ENCODE data around the gene COG1. TPM values are rescaled to one million over a fixed set of nuclear protein-coding genes. Genes with fewer than 3 reads are reported as not detected.
"Not testable (repeated sequence)": the region's sequence is repeated elsewhere in the genome, so short reads cannot be mapped to it uniquely, and the experiment has no call there.

The COG1 gene, protein sequence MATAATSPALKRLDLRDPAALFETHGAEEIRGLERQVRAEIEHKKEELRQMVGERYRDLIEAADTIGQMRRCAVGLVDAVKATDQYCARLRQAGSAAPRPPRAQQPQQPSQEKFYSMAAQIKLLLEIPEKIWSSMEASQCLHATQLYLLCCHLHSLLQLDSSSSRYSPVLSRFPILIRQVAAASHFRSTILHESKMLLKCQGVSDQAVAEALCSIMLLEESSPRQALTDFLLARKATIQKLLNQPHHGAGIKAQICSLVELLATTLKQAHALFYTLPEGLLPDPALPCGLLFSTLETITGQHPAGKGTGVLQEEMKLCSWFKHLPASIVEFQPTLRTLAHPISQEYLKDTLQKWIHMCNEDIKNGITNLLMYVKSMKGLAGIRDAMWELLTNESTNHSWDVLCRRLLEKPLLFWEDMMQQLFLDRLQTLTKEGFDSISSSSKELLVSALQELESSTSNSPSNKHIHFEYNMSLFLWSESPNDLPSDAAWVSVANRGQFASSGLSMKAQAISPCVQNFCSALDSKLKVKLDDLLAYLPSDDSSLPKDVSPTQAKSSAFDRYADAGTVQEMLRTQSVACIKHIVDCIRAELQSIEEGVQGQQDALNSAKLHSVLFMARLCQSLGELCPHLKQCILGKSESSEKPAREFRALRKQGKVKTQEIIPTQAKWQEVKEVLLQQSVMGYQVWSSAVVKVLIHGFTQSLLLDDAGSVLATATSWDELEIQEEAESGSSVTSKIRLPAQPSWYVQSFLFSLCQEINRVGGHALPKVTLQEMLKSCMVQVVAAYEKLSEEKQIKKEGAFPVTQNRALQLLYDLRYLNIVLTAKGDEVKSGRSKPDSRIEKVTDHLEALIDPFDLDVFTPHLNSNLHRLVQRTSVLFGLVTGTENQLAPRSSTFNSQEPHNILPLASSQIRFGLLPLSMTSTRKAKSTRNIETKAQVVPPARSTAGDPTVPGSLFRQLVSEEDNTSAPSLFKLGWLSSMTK
- 28.5 and 30.6 TPM in 2 replicates for total RNA-seq

DNA sequence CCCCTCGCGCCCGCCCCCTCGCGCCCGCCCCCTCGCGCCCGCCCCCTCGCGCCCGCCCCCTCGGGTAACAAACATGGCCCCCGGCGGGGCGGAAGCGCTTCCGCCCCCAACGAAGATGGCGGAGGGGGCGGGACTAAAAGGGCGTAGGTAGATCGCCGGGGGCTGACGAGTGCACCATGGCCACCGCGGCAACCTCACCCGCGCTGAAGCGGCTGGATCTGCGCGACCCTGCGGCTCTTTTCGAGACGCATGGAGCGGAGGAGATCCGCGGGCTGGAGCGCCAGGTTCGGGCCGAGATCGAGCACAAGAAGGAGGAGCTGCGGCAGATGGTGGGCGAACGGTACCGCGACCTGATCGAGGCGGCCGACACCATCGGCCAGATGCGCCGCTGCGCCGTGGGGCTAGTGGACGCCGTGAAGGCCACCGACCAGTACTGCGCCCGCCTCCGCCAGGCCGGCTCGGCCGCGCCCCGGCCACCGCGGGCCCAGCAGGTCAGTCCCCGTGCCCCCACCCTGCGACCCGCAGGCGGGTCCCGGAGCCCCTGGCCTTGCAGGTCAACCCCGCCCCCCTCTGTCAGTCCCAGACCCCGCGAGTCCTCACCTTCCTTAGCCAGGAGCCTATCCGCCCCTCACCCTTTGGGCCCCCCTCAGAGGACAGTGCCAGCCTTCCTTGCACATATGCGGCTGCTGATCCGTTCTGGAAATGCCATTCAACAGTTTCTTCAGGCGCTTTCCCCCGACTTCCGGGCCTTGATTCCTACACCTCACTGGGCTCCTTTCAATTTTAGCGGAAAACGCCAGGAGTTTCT lies at the start of gene COG1:
Gene COG1 (plus strand): TSS at position 162 of the 808 bp plus-strand sequence. CDS start 15 bp downstream, at position 177.
- intact Hi-C loops (cut with micrococcal nuclease), result loop anchor here (1.0 to 2.0 kb wide), 3 partner anchors 18 to 601 kb away; a partner anchor contains a TSS

DNA sequence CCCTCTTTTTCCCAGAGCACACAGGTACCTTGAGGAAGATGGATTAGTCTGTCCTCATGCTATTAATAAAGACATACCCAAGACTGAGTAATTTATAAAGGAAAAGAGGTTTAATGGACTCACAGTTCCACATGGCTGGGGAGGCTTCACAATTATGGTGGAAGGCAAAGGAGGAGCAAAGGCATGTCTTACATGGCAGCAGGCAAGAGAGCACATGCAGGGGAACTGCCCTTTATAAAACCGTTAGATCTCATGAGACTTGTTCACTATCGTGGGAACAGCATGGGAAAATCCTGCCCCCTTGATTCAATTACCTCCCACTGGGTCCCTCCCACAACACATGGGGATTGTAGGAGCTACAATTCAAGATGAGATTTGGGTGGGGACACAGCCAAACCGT lies 48.6 kb upstream of the COG1 start:
- intact Hi-C loops (cut with micrococcal nuclease), result not testable (repeated sequence)

DNA sequence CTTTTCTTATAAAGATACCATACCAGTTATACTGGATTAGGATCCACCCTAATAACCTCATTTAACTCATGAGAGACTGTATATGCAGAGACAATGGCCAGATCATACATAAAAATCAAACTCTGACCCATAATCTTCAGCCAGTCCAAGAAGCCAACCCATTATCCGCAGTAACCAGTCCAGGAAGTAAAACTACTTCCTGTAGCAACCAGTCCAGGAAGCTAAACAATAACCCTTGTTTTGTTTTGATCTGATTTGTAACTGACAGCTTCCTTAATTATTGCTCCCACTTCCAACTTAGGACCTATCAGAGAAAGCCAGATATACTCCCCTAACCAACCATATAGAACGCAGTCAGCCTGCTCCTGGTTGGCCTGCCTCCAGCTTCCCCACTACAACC lies 47.2 kb upstream of the COG1 start:
- intact Hi-C loops (cut with micrococcal nuclease), result no loop called here

DNA sequence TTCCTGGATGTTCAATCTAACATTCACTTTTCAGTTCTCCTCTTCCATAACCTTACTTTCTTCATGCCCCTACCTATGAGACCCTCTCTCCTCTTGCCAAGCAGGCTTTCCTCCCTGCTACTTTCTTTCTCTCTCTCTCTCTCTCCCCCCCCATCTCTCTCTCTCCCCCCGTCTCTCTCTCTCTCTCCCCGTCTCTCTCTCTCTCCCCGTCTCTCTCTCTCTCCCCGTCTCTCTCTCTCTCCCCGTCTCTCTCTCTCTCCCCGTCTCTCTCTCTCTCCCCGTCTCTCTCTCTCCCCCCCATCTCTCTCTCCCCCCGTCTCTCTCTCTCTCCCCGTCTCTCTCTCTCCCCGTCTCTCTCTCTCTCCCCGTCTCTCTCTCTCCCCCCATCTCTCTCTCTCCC lies 45.1 kb upstream of the COG1 start:
- intact Hi-C loops (cut with micrococcal nuclease), result not testable (repeated sequence)

DNA sequence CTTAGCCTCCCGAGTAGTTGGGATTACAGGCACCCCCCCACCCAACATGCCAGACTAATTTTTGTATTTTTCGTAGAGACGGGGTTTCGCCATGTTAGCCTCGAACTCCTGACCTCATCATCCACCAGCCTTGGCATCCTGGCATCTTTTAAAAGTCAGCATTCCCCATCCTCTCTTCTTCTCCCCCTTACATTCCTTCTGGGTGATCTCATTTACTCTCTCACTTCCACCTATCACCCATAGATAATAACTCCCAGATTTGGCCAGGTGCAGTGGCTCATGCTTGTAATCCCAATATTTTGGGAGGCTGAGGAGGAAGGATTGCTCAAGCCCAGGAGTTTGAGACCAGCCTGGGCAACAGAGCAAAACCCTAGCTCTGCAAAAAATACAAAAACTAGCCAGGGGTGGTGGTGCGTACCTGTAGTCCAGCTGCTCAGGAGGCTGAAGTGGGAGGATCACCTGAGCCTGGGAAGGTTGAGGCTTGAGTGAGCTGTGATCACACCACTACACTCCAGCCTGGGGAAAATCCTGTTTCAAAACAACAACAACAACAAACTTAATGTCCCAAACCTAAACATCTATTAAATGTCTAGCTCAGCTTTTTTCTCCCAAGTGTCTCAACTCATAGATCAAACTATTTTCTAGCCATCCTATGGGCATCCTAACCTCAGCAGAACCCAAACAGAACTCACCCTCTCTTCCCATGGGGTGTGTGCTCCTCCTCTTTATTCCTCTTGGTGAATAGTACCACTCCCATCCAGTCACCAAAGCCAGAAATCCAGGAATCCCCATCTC lies 44.1 kb upstream of the COG1 start:
- intact Hi-C loops (cut with micrococcal nuclease), result no loop called here

DNA sequence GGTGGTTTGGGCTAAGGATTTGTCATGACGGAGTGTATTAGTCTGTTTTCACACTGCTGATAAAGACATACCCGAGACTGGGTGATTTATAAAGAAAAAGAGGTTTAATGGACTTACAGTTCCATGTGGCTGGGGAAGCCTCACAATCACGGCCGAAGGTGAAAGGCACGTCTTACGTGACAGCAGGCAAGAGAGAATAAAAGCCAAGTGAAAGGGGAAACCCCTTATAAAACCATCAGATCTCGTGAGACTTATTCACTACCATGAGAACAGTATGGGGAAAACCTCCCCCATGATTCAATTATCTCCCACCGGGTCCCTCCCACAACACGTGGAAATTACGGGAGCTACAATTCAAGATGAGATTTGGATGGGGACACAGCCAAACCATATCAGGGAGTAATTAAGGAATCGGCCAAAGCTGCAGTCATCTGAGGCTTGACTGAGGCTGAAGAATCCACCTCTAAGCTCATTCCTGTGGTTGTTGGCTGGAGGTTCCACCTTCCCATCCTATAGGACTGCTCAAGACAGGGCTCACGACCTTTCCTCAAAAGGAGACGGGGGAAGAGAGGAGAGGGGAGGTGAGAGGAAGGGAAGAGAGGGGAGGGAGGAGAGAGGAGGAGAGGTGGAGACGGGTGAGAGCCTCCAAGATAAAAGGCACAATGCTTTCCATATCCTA lies 42.1 kb upstream of the COG1 start:
- intact Hi-C loops (cut with micrococcal nuclease), result not testable (repeated sequence)

DNA sequence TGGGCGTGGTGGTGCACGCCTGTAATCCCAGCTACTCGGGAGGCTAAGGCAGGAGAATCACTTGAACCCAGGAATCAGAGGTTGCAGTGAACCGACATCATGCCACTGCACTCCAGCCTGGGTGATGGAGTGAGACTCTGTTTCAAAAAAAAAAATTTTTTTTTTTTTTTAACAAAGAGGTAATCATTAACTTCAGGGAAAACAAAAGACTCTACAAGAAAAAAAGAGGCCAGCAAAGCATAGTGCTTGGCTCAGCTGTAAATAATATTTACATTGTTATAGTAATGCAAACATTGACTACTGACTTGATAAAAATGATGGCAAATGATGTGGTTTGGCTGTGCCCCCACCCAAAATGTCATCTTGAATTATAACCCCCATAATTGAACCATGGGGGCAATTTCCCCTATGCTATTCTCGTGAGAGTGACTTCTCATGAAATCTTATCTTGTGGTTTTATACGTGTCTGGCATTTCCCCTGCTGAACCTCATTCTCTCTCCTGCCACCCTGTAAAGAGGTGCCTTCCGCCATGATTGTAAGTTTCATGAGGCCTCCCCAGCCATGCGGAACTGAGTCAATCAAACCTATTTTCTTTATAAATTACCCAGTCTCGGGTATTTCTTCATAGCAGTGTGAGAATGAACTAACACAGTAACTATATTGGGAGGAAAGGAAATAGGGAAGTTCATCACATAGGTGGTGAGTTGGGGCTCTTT lies 40.8 kb upstream of the COG1 start:
- intact Hi-C loops (cut with micrococcal nuclease), result no loop called here

DNA sequence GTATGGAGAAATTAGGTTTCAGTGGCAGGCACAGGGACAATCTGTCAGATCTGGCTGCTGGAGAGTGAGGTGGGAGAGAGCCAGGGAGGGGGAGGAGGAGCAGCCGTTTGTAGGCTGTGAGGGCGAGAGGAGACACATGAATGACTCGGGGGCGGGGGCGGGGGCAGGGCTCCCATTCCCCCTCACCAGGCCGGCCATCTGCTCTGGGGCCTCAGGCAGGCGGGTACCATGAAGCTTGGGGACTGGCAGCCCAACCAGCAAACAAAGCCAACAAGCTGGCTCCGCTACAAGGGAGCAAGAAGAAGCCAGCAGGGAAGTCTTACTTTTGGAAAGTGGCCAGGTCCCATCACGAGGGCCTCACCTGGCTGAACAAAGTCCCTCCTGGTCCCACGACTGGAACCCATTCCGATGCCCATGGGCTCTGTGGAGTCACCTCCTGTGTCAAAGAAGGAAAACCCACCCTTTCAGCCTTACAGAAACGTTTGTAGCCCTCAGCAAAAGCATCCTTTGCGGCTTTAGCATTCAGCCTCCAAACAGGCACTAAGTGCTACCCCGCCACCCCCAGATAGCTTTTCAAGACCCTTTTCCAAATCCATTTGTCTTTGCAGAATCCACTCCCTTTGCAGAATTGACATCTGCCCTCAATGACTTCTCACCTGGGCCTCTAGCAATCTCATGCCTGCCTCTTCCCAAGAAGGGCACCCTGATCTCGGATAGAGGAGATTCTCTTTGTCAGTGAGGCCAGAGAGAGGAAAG lies 37.3 kb upstream of the COG1 start:
- intact Hi-C loops (cut with micrococcal nuclease), result loop anchor here (1.0 to 2.0 kb wide), 4 partner anchors 63 to 598 kb away; partner anchors contain the start of gene SLC39A11

DNA sequence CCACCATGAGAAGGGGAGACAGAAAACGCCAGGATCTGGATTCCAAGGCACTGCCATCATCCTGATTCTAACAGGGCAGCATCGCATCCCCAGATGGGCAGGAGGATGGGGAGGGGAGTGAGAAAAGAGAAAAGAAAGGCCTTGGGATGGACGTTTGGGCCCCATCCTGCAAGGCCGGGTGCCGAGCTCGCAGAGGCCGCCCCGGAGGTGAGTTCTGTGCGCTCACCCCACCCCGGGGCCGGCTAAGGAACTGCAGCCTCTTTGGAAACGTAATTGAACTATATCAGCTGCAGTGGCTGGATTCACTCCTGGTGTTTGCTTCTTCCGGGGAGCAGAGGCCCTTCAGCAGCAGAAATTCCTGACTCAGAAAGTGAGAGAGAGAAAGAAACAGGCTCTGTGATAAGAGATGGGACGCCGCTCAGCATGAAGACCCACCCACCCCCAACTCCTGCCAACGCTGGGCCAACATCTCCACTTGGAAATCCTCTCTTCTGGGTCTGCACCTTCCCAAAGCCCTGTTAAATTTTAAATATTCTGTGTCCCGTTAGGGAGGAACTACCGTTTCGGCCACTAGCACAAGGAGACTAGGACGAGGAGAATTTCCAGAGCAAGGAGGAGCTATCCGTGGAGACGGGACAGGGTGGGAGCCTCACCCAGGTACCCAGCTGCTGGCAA lies 36.6 kb upstream of the COG1 start:
- intact Hi-C loops (cut with micrococcal nuclease), result loop anchor here (1.0 to 2.0 kb wide), 4 partner anchors 64 to 599 kb away; partner anchors contain the start of gene SLC39A11

DNA sequence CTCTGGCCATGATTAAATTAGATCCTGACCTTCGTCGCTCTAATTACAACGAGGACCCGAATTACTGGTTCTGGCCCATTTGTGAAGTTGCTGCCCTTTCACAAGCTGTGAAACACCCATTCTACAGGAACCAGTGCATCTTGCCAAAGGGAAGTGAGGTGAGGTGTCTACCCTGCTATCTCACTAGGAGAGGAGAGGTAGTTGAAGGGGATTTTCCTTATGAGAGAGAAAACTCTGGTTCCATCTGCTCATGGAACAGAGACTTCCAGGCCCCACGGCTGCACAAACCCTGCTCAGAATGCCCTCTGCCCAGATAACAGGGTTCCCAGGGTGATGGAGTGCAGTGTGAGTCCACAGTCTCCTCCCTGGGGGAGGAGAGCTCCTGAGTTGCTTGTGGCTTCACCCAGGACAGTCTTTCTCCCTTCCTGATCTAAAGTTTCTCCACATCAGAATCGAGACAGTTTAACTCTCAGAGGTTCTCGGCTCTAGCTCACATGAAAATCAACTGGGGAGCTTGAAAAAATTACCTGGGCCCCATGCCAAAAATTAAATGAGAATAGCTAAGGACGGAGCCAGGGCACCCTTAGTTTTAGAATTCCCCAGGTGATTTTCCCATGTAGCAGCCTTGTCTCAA lies 35.9 kb upstream of the COG1 start:
- intact Hi-C loops (cut with micrococcal nuclease), result loop anchor here (1.0 to 2.0 kb wide), 4 partner anchors 64 to 600 kb away; partner anchors contain the start of gene SLC39A11

DNA sequence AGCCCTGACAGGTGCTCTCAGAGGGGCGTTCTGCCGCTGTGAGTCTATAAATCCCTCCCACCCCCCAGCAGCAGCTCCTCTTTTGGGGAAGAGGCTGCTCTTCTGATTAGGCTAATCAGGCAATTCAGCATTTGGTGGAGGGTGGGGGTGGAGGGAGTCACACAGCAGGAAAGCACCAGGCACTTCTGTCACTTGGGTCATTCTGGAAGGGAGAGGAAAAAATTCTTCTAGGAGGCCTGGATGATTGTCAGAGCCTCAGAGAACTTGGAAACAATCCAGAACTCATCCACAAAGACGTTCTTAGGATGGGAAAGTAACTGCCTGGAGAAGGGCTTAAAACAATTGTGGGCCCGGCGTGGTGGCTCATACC lies 35.3 kb upstream of the COG1 start:
- intact Hi-C loops (cut with micrococcal nuclease), result loop anchor here (2.0 kb wide), 1 partner anchor 65 kb away; the partner anchor contains the start of gene SLC39A11

DNA sequence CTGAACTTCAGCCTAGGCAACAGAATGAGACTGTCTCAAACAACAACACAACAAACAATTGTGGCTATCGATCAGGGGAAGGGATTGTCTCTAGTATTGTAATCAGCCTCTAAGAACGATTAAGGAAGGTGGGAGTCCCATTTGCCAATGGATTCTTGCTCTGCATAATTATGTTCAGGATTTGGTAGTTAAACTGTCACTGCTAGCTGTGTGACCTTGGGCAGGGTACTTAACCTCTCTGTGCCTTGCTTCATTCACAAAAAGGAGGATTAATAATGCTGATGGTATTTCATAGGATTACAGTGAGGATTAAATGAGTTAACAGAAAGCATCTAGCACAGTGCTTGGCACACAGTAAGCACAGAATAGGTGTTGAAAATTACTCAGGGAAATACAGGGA lies 34.7 kb upstream of the COG1 start:
- intact Hi-C loops (cut with micrococcal nuclease), result no loop called here

DNA sequence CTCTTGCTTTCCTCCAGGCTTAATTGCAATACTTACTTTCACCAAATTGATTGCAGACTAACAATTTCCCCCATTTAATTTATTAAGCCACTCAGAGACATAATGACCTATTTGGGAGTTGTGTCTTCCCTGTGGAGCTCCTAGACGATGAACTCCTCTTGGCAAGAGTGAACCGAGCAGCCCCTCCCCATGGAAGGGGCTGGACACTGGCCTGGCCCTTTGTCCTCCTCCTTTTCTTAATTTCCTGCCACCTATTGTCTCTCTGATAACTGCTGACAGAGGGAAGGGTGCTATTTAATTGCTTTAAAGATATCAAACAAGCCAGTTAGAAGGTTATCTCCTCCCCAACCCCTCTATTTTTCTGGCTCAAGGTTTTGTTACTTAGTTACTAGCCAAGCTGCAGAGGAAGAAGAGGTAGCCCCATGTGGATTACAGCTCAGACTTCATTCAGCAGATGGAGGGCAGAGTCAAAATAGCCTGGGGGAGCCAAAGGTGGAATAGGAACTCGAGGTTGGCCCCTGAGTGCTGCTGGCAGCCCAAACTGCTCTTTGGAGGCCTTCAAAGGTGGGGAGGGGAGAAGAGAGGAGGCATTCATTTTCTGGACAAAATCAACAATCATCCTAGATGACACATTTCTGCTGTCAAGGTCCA lies 31.8 kb upstream of the COG1 start:
- intact Hi-C loops (cut with micrococcal nuclease), result no loop called here

DNA sequence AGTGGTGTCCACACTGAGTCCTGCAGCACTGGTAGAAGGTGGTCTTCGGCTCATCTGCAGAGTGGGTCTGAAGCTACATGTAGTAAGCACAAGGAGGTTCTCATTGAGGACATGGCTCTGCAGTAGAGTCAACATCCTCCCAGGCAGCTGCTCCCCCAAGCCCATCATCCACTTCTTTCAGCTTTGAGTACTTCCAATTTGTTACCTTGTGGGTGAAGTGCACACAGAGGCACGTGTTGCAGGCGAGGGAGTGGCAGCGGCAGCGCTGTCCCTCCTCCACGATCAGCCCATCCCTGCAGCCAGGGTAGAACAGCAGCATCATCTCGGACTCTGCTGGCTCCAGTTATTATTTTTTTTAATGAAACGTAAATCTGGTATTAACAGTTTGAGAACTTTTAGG lies 29.8 kb upstream of the COG1 start:
- intact Hi-C loops (cut with micrococcal nuclease), result no loop called here

DNA sequence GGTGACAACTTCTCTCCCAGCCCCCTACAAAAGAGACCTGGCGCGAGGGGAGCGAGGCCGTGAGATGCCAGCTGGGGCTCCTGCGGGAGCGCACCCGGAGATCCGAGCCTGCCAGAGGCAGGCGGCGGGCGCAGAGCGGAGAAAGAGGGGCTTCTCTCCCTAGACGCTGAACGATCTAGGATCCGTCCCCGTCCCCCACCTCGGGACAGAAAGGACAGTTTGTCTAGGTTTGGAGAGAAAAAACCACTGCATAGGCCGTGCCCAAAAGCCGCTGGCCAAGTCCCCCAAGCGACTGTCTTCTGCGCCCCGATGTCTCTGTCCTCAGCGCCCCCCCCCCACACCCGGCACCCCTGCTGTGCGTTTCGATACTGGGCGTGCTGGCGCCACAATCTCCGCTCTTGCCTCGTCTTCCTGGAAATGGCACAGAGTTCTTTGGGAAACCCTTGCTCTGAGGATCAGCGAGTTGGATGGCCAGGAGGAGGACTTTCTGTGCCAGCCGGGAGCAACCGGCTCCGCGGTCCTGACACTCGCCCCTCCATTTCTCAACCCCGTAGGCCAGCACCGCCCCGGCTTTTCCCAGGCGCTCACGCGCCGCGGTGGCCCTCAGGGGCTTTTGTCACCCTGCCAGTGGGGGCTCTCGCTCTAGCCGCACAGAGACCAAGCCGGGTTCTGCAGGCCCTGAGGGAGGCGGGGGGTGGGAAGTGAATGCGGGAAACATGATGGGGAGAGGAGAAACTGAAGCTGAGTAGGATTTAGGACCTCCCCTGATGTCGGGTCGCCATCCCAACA lies 27.0 kb upstream of the COG1 start:
- intact Hi-C loops (cut with micrococcal nuclease), result no loop called here
